NCI-H69 (cell line): ENCODE data around the gene MAOA.

Source experiments
- DNase-seq: peaks from one replicate; lab custom pipeline; 2025; lab: John Stamatoyannopoulos, UW

The MAOA gene

GRCh38 chrX:43785930-43786591 is 130.0 kb downstream of the MAOA start:
- DNase-seq: no peak
